ENCODE results near the gene NPC1.

The NPC1 gene

DNA sequence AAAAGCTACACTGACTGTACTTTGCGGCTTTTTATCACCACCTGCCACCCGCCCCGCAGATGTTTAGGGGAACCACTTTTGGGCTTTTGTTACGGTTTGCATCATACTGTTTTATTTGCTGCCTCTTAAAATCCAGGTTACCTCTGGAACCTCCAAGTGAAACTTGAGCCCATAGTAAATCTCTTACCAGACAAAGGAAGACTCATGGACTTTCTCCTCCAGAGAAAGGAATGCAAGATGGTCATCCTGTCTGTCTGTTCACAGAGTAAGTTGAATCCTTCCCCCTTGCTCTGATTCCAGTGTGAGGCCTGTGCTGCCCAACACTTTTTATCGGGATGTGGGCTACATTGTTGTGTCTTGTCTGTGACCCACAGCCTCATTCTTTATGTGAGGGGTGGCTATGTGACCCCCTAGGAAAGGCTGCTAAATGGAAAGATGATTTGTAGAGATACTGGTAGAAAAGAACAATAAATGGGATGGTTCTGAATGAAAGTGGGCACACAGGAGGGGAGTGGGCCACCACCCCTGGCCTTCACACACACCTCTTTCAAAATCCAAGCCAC lies 59.7 kb downstream of the NPC1 start:
- Histone ChIP-seq H3K23ac (ENCODE audit: low read length) (no peak overlapping the region), H3K27ac (ENCODE audit: low read depth, low read length) (no peak overlapping the region), H2BK120ac (ENCODE audit: low read depth, low read length) (no peak overlapping the region), H3K79me2 (ENCODE audit: control insufficient read depth, insufficient read depth, low read length) (no peaks in the 10 kb centered on the region), H3K4ac (ENCODE audit: low read depth, low read length) (no peak overlapping the region), H4K5ac (ENCODE audit: low read length) (no peak overlapping the region), H3K18ac (ENCODE audit: low read length) (no peak overlapping the region), H2BK15ac (replicated peaks; ENCODE audit: low read depth) (no peak overlapping the region), H2BK5ac (ENCODE audit: low read length) (no peak overlapping the region), H3K79me1 (ENCODE audit: low read length) (no peaks in the 10 kb centered on the region), H4K8ac (ENCODE audit: low read depth, low read length) (no peak overlapping the region), H3K4me2 (ENCODE audit: low read length) (no peak overlapping the region), H3K56ac (ENCODE audit: low read length) (no peak overlapping the region), H3K9ac (ENCODE audit: low read length) (no peak overlapping the region), H3K27me3 (ENCODE audit: insufficient read depth, low read length, poor library complexity) (no peaks in the 10 kb centered on the region), H3K4me1 (ENCODE audit: control insufficient read depth, low read depth, low read length) (no peaks in the 10 kb centered on the region), H3K36me3 (ENCODE audit: control insufficient read depth, insufficient read depth, low read length) (peaks cover 14% of the 10 kb centered on the region), H3K4me3 (ENCODE audit: low read length) (no peak overlapping the region), H2AK5ac (ENCODE audit: low read length) (no peak overlapping the region)
- WGBS (ENCODE audit: extremely low coverage, insufficient coverage, low lambda C conversion rate) = no CpG with 5 or more reads among the region's 5 CpGs
- DNase-seq = no peak

GRCh38 chr18:23524213-23524707 lies 62.0 kb downstream of the NPC1 start:
- no peaks in the 10 kb centered on the region for H3K79me2 ChIP-seq (ENCODE audit: control insufficient read depth, insufficient read depth, low read length)
- H3K79me1 ChIP-seq (ENCODE audit: low read length) = no peaks in the 10 kb centered on the region
- no peak overlapping the region for H3K4ac ChIP-seq (ENCODE audit: low read depth, low read length)
- no peak overlapping the region for H2BK15ac ChIP-seq (replicated peaks; ENCODE audit: low read depth)
- H3K23ac ChIP-seq (ENCODE audit: low read length) = no peak overlapping the region
- no peak overlapping the region for H3K56ac ChIP-seq (ENCODE audit: low read length)
- no peak overlapping the region for H2BK120ac ChIP-seq (ENCODE audit: low read depth, low read length)
- WGBS (ENCODE audit: extremely low coverage, insufficient coverage, low lambda C conversion rate) = no CpG with 5 or more reads among the region's 14 CpGs
- H3K27me3 ChIP-seq (ENCODE audit: insufficient read depth, low read length, poor library complexity) = no peaks in the 10 kb centered on the region
- H3K4me1 ChIP-seq (ENCODE audit: control insufficient read depth, low read depth, low read length) = no peaks in the 10 kb centered on the region
- H3K9ac ChIP-seq (ENCODE audit: low read length) = no peak overlapping the region
- H3K27ac ChIP-seq (ENCODE audit: low read depth, low read length) = no peak overlapping the region
- no peak overlapping the region for H4K5ac ChIP-seq (ENCODE audit: low read length)
- no peak overlapping the region for H3K4me2 ChIP-seq (ENCODE audit: low read length)
- no peak overlapping the region for H3K18ac ChIP-seq (ENCODE audit: low read length)
- H2AK5ac ChIP-seq (ENCODE audit: low read length) = no peak overlapping the region
- H4K8ac ChIP-seq (ENCODE audit: low read depth, low read length) = no peak overlapping the region
- DNase-seq = no peak
- H3K36me3 ChIP-seq (ENCODE audit: control insufficient read depth, insufficient read depth, low read length) = peaks cover 15% of the 10 kb centered on the region
- H2BK5ac ChIP-seq (ENCODE audit: low read length) = no peak overlapping the region
- no peak overlapping the region for H3K4me3 ChIP-seq (ENCODE audit: low read length)

DNA sequence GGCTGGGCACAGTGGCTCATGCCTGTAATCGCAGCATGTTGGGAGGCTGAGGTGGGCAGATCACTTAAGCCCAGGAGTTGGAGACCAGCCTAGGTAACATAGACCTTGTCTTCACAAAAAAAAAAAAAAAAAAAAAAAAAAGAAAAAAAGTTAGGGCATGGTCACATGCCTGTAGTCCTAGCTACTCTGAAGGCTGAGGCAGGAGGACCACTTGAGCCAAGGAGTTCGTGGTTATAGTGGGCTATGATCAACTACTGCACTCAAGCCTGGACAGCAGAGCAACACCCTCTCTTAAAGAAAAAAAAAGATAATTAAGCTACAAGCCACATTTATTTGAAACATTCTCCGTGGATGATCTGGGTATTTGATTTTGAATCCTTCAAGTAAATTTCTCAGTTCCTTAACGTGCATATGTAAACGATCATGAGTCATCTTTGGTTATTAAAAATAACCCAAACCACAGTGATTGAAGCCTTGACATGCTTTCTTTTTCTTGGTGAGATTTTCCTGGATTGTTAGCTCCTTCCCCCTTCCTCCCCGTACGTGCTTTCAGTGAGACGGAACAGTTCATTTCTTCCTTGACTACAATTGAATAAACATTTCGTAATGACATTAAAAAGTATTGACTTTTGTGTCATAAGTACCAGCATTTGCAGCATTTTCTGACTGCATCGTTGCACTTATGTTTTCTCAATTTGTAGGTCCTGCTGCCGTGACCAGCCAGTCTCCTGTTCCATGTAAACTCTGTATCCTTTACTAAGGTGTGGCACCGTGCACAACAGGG lies 62.7 kb downstream of the NPC1 start:
- no peak overlapping the region for H3K4ac ChIP-seq (ENCODE audit: low read depth, low read length)
- no peaks in the 10 kb centered on the region for H3K79me1 ChIP-seq (ENCODE audit: low read length)
- peaks cover 15% of the 10 kb centered on the region for H3K36me3 ChIP-seq (ENCODE audit: control insufficient read depth, insufficient read depth, low read length)
- no peak overlapping the region for H3K56ac ChIP-seq (ENCODE audit: low read length)
- no peak overlapping the region for H3K23ac ChIP-seq (ENCODE audit: low read length)
- no peak overlapping the region for H2BK5ac ChIP-seq (ENCODE audit: low read length)
- H3K18ac ChIP-seq (ENCODE audit: low read length) = no peak overlapping the region
- no peak overlapping the region for H2AK5ac ChIP-seq (ENCODE audit: low read length)
- H2BK120ac ChIP-seq (ENCODE audit: low read depth, low read length) = no peak overlapping the region
- H3K9ac ChIP-seq (ENCODE audit: low read length) = no peak overlapping the region
- H3K79me2 ChIP-seq (ENCODE audit: control insufficient read depth, insufficient read depth, low read length) = no peaks in the 10 kb centered on the region
- H3K4me3 ChIP-seq (ENCODE audit: low read length) = no peak overlapping the region
- H4K8ac ChIP-seq (ENCODE audit: low read depth, low read length) = no peak overlapping the region
- no peak overlapping the region for H2BK15ac ChIP-seq (replicated peaks; ENCODE audit: low read depth)
- H3K27ac ChIP-seq (ENCODE audit: low read depth, low read length) = no peak overlapping the region
- no CpG with 5 or more reads among the region's 12 CpGs for WGBS (ENCODE audit: extremely low coverage, insufficient coverage, low lambda C conversion rate)
- H4K5ac ChIP-seq (ENCODE audit: low read length) = no peak overlapping the region
- no peaks in the 10 kb centered on the region for H3K4me1 ChIP-seq (ENCODE audit: control insufficient read depth, low read depth, low read length)
- no peak overlapping the region for H3K4me2 ChIP-seq (ENCODE audit: low read length)
- H3K27me3 ChIP-seq (ENCODE audit: insufficient read depth, low read length, poor library complexity) = no peaks in the 10 kb centered on the region
- DNase-seq = no peak

DNA sequence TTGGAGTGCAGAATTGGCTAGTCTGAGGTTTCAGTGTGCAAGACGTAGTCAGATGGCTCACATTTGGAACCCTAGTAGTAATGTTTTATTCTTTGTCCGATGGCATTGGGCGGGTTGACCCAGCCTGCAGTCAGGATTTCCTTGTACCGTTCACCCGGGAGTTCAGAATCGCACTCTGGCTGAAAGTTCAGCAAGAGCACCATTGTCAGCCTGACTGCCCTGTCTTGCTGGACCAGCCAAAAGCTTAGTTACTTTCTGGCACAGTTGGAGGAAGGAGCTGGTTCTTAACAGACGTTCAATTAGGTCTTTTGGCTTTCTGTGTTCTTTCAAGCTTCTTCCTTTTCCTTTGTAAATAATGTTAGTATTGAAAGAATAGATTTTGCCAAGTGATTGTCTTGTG lies 64.4 kb downstream of the NPC1 start:
- Histone ChIP-seq H3K56ac (ENCODE audit: low read length) (no peak overlapping the region), H3K27ac (ENCODE audit: low read depth, low read length) (no peak overlapping the region), H2BK15ac (replicated peaks; ENCODE audit: low read depth) (no peak overlapping the region), H2BK5ac (ENCODE audit: low read length) (no peak overlapping the region), H3K79me2 (ENCODE audit: control insufficient read depth, insufficient read depth, low read length) (no peaks in the 10 kb centered on the region), H3K4me1 (ENCODE audit: control insufficient read depth, low read depth, low read length) (no peaks in the 10 kb centered on the region), H3K79me1 (ENCODE audit: low read length) (no peaks in the 10 kb centered on the region), H2AK5ac (ENCODE audit: low read length) (no peak overlapping the region), H3K18ac (ENCODE audit: low read length) (no peak overlapping the region), H4K5ac (ENCODE audit: low read length) (no peak overlapping the region), H3K4ac (ENCODE audit: low read depth, low read length) (no peak overlapping the region), H3K27me3 (ENCODE audit: insufficient read depth, low read length, poor library complexity) (no peaks in the 10 kb centered on the region), H4K8ac (ENCODE audit: low read depth, low read length) (no peak overlapping the region), H3K4me2 (ENCODE audit: low read length) (no peak overlapping the region), H3K9ac (ENCODE audit: low read length) (no peak overlapping the region), H2BK120ac (ENCODE audit: low read depth, low read length) (no peak overlapping the region), H3K4me3 (ENCODE audit: low read length) (no peak overlapping the region), H3K36me3 (ENCODE audit: control insufficient read depth, insufficient read depth, low read length) (peaks cover 13% of the 10 kb centered on the region), H3K23ac (ENCODE audit: low read length) (no peak overlapping the region)
- WGBS (ENCODE audit: extremely low coverage, insufficient coverage, low lambda C conversion rate) = no CpG with 5 or more reads among the region's 7 CpGs
- no peak for DNase-seq

DNA sequence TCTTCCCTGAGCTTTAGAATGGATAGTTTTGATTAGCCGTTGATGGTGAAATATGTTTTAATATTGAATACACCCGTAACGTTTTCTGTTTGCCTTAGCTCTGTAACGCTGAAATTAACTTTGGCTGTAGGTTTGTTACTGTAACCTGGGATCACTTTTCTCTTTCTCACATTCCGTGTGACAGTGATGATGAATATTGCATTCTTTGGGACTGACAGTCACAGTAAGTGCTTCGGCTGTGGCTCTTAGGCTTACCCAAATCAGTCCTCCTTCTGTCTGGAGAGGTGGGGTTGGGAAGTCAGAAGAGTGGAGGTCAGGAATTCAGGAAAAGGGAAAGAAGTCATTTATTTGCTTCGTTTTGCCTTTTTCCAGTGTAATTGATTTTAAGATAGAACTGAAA lies 65.0 kb downstream of the NPC1 start:
- H3K56ac ChIP-seq (ENCODE audit: low read length) = no peak overlapping the region
- H3K27me3 ChIP-seq (ENCODE audit: insufficient read depth, low read length, poor library complexity) = no peaks in the 10 kb centered on the region
- H3K36me3 ChIP-seq (ENCODE audit: control insufficient read depth, insufficient read depth, low read length) = peaks cover 13% of the 10 kb centered on the region
- no peaks in the 10 kb centered on the region for H3K79me1 ChIP-seq (ENCODE audit: low read length)
- H2BK120ac ChIP-seq (ENCODE audit: low read depth, low read length) = no peak overlapping the region
- H3K4ac ChIP-seq (ENCODE audit: low read depth, low read length) = no peak overlapping the region
- H3K27ac ChIP-seq (ENCODE audit: low read depth, low read length) = no peak overlapping the region
- H2BK15ac ChIP-seq (replicated peaks; ENCODE audit: low read depth) = no peak overlapping the region
- H3K23ac ChIP-seq (ENCODE audit: low read length) = no peak overlapping the region
- H2BK5ac ChIP-seq (ENCODE audit: low read length) = no peak overlapping the region
- no peak overlapping the region for H4K5ac ChIP-seq (ENCODE audit: low read length)
- no peak overlapping the region for H3K4me2 ChIP-seq (ENCODE audit: low read length)
- H3K18ac ChIP-seq (ENCODE audit: low read length) = no peak overlapping the region
- H4K8ac ChIP-seq (ENCODE audit: low read depth, low read length) = no peak overlapping the region
- H2AK5ac ChIP-seq (ENCODE audit: low read length) = no peak overlapping the region
- no peak overlapping the region for H3K4me3 ChIP-seq (ENCODE audit: low read length)
- no CpG with 5 or more reads among the region's 7 CpGs for WGBS (ENCODE audit: extremely low coverage, insufficient coverage, low lambda C conversion rate)
- peak; percentile 20 for DNase-seq
- H3K4me1 ChIP-seq (ENCODE audit: control insufficient read depth, low read depth, low read length) = no peaks in the 10 kb centered on the region
- no peak overlapping the region for H3K9ac ChIP-seq (ENCODE audit: low read length)
- no peaks in the 10 kb centered on the region for H3K79me2 ChIP-seq (ENCODE audit: control insufficient read depth, insufficient read depth, low read length)

All from mesendoderm (in vitro differentiated cells).